Erythroblast (primary cell): ENCODE data around the gene KRTAP5-1.

Experiments
- GATA1 ChIP-seq: IDR thresholded peaks from 2 replicates; pipeline ENCODE4 v1.6.1; 2011; ENCODE audit warnings: low read depth, mild to moderate bottlenecking, control low read depth, low read length, moderate library complexity
- POLR2A ChIP-seq: IDR thresholded peaks from 2 replicates; pipeline ENCODE4 v1.6.1; 2011; ENCODE audit warnings: mild to moderate bottlenecking, low read length

- TF ChIP-seq POLR2A (no peak), GATA1 (no peak)
Measured at GRCh38 chr11:1629326-1630185, 44.5 kb upstream of the KRTAP5-1 start, which contains the start of gene KRTAP5-5.
